Measurements from ENCODE around the gene HELT. TPM values are rescaled to one million over a fixed set of nuclear protein-coding genes. Genes with fewer than 3 reads are reported as not detected.
"Not testable (repeated sequence)": the region's sequence is repeated elsewhere in the genome, so short reads cannot be mapped to it uniquely, and the experiment has no call there.

Gene HELT
- total RNA-seq = not detected

DNA sequence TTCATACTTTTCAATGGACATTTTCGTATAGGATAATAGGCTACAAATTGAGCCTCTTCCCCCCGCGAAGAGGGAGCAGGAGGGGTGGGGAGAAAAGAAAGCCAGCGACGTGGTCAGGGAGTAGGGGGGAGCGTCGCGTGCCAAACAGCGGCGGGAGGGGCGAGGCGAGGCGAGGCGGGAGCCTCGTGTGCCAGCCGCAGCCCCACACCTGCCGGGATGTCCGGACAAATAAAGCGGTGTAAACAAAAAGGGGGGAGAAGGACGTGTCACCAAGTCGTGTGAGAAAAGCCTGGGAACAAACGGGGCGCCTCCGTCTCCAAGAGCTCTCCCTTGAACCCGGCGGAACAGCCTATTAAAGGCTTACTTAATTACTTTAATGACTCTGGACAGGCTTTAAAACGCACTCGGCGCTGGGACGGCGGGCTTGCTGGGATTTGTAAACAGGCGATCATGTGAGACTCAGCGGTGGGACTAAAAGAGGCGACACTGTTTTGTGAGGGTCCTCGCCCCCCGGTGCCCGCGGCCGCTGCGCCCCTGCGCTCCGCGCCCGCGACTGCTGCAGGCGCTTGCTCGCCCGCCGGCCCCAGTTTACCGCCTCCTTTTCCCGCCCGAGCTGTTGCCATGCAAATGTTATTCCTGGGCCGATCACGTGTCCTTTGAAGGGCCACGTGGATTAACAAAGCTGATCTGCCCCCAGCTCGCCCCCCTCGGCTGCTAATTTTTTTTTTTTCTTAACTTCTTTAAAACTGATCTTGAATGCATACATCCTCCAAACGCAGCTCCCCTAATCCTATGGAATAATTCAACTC, at the start of gene HELT:
Gene HELT (plus strand): TSS at position 527 of the 809 bp plus-strand sequence. CDS start 439 bp downstream, outside the sequence.
- ATAC-seq = no peak
- DNase-seq (ENCODE audit: low spot score) = no peak

DNA sequence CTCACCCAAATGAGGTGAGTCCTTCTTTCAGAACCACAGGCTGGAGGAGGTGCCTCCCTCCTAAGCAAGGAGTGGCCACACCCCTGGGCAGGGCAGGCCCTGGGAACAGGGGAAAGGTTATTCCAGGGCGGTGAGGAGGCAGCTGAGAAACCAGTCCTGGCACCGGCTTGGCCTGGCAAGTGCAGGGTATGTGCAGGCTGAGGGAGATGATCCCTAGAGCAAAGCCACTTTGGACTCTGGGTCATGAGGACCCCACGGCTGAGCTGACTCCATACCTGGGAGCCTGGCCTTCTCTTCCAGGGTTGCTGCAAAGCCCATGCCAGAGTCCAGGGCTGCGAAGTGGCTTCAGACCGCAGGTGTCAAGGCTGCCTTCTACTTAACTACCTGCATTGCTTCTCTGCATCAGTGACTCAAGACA, 49.5 kb upstream of the HELT start:
- ATAC-seq (peak; percentile 96), DNase-seq (ENCODE audit: low spot score) (peak; percentile 59)

DNA sequence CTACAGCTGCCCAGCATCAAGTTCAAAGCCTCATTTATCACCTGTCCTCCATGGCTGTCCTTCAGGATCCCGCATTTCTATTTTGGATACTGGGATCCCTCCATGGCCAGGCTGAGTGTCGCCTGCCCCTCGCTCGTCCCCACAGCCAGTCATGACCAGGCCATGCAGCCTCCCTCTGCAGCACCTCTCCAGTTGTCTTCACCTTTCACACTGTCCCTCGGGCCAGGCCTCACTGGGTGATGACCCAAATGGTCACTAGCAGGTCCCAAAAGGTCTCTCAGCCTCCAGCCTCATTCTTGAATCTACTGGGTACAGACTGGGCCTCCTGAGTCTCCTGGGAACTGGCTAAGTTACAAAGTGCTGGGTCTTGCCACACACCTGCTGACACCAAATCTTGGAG, 48.7 kb upstream of the HELT start:
- DNase-seq (ENCODE audit: low spot score) (peak; percentile 38), ATAC-seq (no peak)

DNA sequence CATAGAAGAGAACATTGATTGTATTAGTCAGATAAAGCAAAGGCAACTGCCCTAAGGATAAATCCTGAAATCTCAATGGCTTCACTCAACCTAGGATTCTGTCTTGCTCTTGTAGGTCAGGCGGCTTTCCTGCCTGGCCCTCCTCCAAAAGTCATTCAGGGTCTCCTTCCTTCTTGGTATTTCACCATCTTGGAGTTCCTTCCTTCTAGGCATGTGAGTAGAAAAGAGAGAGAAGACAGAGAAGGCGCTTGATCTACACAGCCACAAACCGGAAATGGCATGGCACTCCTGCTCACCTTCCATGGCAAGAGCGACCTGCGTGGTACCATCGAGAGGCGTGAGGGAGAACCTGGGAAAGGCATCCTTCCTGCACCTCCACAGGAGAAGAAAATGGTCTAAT, 45.3 kb upstream of the HELT start:
- no peak for DNase-seq (ENCODE audit: low spot score)

DNA sequence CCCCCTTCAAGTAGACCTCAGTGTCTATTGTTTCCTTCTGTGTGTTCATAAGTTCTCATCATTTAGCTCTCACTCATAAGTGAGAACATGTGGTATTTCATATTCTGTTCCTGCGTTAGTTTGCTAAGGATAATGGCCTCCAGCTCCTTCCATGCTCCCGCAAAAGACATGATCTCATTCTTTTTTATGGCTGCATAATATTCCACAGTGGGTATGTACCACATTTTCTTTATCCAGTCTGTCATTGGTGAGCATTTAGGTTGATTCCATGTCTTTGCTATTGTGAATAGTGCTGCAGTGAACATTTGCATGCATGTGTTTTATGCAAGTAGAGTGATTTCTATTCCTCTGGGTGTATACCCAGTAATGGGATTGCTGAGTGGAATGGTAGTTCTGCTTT, 41.9 kb upstream of the HELT start:
- DNase-seq (ENCODE audit: low spot score); ATAC-seq: not testable (repeated sequence)

More for the DNA sequence above, 45.3 kb upstream of the HELT start:
- no peak for ATAC-seq

DNA sequence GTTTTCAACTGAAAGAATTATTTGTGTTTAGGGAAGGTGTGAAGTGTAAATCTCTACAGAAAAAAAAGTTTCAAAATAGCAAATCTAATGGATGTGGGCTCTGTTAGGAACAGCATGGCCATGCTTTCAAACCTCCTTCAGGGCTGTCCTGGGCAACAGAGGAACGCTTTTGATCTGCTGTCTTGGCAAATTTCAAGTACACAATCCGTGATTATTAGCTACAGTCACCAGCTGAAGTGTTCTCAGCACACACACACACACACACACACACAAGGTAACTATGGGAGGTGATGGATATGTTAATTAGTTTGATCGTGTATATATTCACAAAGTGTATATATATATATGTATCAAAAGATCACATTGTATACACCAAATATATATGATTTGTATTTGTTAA, 40.5 kb upstream of the HELT start:
- DNase-seq (ENCODE audit: low spot score) (no peak), ATAC-seq (no peak)

DNA sequence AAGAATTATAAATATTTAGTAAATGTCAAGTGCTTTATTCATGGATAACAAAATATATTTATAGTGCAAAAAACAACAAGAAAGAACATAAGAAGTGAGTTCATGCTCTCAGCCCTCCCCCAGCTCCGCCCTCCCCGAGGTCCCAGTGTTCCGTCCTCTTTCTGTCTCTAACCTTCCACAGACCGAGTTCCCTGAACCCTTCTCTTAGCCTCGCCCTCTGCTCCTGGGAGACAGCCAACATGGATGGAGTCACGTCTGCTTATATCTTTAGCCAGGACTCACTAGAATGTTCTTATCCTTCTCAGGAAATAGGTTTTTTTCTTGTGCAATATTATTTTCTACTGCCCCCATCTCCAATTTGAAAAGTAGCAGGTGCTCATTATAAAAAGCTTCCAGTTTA, 40.1 kb upstream of the HELT start:
- DNase-seq (ENCODE audit: low spot score) (peak; percentile 70), ATAC-seq (peak; percentile 89)

DNA sequence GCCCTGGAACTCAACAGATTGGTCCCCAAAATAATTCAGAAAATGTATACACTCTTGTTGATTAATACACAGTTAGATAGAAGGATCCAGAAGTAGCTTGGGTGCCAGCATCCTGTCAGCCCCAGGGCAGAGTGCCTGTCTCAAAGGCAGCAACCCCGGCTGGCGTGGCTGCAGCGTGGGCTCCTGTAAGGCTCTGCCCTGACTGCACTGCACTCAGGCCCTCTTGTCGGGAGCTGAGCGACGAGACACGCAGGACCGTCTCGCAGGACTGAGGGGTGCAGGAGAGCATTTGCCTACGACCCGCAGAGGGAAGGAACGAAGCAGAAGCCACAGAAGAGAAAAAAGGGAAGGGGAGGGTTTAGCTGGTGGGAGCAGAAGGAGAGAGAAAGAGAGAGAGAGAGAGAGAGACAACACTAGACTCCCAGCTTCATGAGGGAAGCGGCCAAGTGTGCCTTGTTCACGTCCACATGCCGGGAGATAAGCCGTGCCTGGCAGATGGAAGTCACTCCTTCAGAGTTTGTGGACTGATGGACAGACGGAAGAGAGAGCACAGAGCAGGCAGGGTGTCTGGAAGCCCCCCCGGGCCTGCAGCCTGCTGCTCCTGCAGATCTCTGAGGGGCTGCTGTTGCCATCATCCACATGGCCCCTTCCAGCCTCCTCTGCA, 38.7 kb upstream of the HELT start:
- DNase-seq (ENCODE audit: low spot score) (no peak), ATAC-seq (no peak)

GRCh38 chr4:184980261-184980660, 38.0 kb upstream of the HELT start:
- ATAC-seq (no peak), DNase-seq (ENCODE audit: low spot score) (no peak)

- ATAC-seq (peak; percentile 96), DNase-seq (ENCODE audit: low spot score) (peak; percentile 79)
Observed at GRCh38 chr4:184983672-184984356, 34.5 kb upstream of the HELT start.

DNA sequence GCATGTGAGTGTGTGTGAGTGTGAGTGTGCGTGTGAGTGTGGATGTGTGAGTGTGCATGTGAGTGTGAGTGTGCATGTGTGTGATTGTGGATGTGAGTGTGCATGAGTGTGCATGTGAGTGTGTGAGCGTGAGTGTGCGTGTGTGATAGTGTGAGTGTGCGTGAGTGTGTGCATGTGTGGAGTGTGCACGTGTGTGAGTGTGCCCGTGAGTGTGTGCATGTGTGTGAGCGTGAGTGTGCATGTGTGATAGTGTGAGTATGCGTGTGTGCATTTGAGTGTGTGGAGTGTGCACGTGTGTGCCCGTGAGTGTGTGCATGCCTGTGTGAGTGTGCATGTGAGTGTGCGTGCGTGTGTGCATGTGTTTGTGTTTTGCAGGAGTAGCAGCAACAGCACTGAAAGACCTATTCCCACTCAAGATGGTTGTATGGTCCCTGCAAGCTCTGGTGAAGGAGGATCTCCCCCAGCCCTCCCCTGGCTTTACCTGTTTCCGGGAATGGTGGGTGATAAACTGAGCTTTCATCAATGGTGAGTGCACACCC, 30.7 kb upstream of the HELT start:
- no peak for DNase-seq (ENCODE audit: low spot score)
- ATAC-seq = no peak

DNA sequence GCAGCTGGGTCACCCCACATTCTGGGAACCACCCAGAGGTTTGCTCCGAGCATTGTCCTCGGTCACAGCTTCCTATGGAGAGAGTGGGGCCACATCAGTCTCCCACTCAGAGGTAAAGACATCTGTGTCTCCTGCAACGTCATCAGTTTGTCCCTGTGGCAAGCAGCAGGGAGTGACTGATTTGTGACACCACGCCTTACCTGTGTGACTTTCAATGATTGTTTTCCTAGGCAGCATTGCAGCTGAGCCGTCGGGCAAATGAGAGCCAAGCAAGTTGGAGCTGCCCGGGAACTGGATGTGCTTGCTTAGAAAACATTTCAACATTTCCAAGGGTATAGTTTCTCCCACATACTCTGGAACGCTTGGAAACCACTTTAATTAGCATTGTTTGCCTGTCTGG, 29.7 kb upstream of the HELT start:
- peak; percentile 51 for ATAC-seq
- no peak for DNase-seq (ENCODE audit: low spot score)

- ATAC-seq; DNase-seq (ENCODE audit: low spot score): not testable (repeated sequence)
Observed at GRCh38 chr4:184989283-184989682, 29.0 kb upstream of the HELT start.

DNA sequence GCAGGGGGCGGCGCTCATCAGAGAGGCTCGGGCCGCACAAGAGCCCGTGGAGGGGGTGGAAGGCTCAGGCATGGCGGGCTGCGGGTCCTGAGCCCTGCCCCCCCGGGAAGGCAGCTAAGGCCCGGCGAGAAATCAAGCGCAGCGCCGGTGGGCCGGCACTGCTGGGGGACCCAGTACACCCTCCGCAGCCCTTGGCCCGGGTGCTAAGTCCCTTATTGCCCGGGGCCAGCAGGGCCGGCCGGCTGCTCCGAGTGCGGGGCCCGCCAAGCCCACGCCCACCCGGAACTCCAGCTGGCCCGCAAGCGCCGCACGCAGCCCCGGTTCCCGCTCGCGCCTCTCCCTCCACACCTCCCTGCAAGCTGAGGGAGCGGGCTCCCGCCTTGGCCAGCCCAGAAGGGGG, 28.2 kb upstream of the HELT start:
- DNase-seq (ENCODE audit: low spot score); ATAC-seq: not testable (repeated sequence)

GRCh38 chr4:184991860-184992259, 26.4 kb upstream of the HELT start:
- ATAC-seq (no peak), DNase-seq (ENCODE audit: low spot score) (no peak)

- DNase-seq (ENCODE audit: low spot score) (no peak), ATAC-seq (no peak)
Observed at GRCh38 chr4:184992422-184992821, 25.9 kb upstream of the HELT start.

GRCh38 chr4:184993247-184993646, 25.0 kb upstream of the HELT start:
- ATAC-seq = no peak

GRCh38 chr4:184994010-184994622, 24.2 kb upstream of the HELT start:
- DNase-seq (ENCODE audit: low spot score) (no peak), ATAC-seq (no peak)

More at GRCh38 chr4:184993247-184993646, 25.0 kb upstream of the HELT start:
- no peak for DNase-seq (ENCODE audit: low spot score)

DNA sequence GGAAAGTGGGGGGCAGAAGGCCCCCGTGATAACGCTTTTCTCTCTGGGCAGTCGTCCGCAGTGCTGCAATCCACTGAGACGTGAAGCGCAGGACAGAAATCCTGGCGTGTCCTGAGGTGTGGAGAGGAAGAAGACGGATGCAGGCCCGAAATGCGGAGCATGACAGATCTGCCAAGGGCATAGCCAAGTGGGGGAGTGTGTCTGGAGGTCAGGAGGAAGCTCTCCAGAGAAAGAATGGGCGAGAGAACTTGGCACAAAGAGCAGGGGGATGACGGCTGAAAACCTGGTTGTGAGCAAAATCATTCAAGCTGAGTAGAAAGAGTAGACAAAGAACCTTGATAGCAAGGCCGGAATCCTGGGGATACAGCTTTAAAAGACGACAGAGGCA, 23.7 kb upstream of the HELT start:
- no peak for DNase-seq (ENCODE audit: low spot score)

DNA sequence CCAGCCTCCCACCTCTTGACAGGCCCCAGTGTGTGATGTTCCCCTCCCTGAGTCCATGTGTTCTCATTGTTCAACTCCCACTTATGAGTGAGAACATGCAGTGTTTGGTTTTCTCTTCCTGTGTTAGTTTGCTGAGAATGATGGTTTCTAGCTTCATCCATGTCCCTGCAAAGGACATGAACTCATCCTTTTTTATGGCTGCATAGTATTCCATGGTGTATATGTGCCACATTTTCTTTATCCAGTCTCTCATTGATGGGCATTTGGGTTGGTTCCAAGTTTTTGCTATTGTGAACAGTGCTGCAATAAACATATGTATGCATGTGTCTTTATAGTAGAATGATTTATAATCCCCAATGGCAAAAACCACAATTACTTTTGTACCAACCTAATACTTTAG, 20.6 kb upstream of the HELT start:
- DNase-seq (ENCODE audit: low spot score); ATAC-seq: not testable (repeated sequence)

More for the DNA sequence above, 23.7 kb upstream of the HELT start:
- no peak for ATAC-seq

DNA sequence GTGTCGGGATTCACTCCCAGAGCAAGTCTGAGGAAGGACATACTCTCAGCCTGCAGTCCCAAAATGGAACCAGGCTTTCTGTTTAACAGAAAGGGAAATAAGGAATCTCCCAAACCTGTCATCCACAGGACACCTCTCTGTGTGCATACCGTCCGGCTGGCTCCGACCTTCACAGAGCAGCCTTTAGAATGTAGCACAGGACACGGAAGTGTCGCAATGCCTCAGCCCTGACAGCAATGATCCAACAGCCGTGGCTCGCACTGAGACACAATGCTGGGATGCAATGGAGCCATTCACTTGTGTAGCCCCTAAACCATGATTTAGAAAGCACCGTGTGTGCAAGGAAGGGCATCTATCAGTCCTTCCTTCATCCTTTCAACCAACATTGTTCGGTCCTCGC, 15.5 kb upstream of the HELT start:
- peak; percentile 52 for ATAC-seq
- no peak for DNase-seq (ENCODE audit: low spot score)
